Neural cell (in vitro differentiated cells): ENCODE results near the gene ART5.
"Not testable (repeated sequence)": the region's sequence is repeated elsewhere in the genome, so short reads cannot be mapped to it uniquely, and the experiment has no call there.

Source experiments
- EP300 ChIP-seq: fragments of 450-650 bp; conservative IDR thresholded peaks from 2 replicates; pipeline ENCODE4 v1.6.1; 2014; ENCODE audit warnings: antibody characterized with exemption, mild to moderate bottlenecking, moderate library complexity; ENCODE audit not compliant: poor library complexity, severe bottlenecking
- POLR2AphosphoS5 ChIP-seq: IDR thresholded peaks from 2 replicates; pipeline ENCODE4 v1.6.1; 2012
- TF ChIP-seq, protein P1 (sequence below): fragments of 450-650 bp; IDR thresholded peaks from 2 replicates; pipeline ENCODE4 v1.5.1; 2014; ENCODE audit warnings: antibody characterized with exemption, mild to moderate bottlenecking, moderate library complexity; ENCODE audit not compliant: poor library complexity, severe bottlenecking

DNA sequence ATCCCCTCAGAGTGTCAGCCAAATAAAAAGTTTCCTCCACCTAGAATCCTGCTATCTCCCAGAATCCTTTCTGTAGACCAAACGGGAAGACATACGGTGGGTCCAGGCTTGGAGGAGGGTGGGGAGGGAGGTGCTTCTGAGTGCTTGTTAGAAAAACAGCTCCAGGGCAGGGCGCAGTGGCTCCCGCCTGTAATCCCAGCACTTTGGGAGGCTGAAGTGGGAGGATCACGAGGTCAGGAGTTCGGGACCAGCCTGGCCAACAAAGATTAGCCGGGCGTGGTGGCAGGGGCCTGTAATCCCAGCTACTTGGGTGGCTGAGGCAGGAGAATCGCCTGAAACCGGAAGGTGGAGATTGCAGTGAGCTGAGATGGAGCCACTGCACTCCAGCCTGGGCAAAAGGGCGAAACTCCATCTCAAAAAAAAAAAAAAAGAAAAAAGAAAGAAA lies 1.3 kb upstream of the ART5 start:
- TF ChIP-seq POLR2AphosphoS5, EP300: not testable (repeated sequence)
- TF ChIP-seq, protein P1, sequence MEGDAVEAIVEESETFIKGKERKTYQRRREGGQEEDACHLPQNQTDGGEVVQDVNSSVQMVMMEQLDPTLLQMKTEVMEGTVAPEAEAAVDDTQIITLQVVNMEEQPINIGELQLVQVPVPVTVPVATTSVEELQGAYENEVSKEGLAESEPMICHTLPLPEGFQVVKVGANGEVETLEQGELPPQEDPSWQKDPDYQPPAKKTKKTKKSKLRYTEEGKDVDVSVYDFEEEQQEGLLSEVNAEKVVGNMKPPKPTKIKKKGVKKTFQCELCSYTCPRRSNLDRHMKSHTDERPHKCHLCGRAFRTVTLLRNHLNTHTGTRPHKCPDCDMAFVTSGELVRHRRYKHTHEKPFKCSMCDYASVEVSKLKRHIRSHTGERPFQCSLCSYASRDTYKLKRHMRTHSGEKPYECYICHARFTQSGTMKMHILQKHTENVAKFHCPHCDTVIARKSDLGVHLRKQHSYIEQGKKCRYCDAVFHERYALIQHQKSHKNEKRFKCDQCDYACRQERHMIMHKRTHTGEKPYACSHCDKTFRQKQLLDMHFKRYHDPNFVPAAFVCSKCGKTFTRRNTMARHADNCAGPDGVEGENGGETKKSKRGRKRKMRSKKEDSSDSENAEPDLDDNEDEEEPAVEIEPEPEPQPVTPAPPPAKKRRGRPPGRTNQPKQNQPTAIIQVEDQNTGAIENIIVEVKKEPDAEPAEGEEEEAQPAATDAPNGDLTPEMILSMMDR, result not testable (repeated sequence)
